Neural progenitor cell (in vitro differentiated cells): ENCODE results near the gene GLMN. TPM values are rescaled to one million over a fixed set of nuclear protein-coding genes. Genes with fewer than 3 reads are reported as not detected.

Experiments
- DNase-seq: peaks from one replicate; pipeline ENCODE4 v3.0.0-alpha.2; 2016; ENCODE audit warnings: low spot score
- H2AFZ ChIP-seq: fragments of 200-600 bp; sonication (generic); replicated peaks from 2 replicates; pipeline ENCODE4 v1.6.1; 2016; ENCODE audit warnings: antibody characterized with exemption
- H3F3A ChIP-seq: fragments of 200-600 bp; sonication (generic); 2 replicates; pipeline ENCODE4 v1.6.1; 2016; ENCODE audit warnings: antibody characterized with exemption, low read depth
- H3K27ac ChIP-seq: fragments of 200-600 bp; sonication (generic); 2 replicates; pipeline ENCODE4 v1.5.1; 2016; ENCODE audit warnings: mild to moderate bottlenecking
- H3K27me3 ChIP-seq: fragments of 200-600 bp; sonication (generic); 2 replicates; pipeline ENCODE4 v1.6.1; 2016; ENCODE audit warnings: mild to moderate bottlenecking, moderate library complexity
- H3K36me3 ChIP-seq: fragments of 200-600 bp; sonication (generic); 2 replicates; pipeline ENCODE4 v1.5.1; 2016
- H3K4me1 ChIP-seq: fragments of 200-600 bp; sonication (generic); 2 replicates; pipeline ENCODE4 v1.6.1; 2016; ENCODE audit warnings: mixed run types
- H3K4me2 ChIP-seq: fragments of 200-600 bp; sonication (generic); 2 replicates; pipeline ENCODE4 v1.6.1; 2016
- H3K4me3 ChIP-seq: fragments of 200-600 bp; sonication (generic); 2 replicates; pipeline ENCODE4 v1.5.1; 2016
- H3K79me2 ChIP-seq: fragments of 200-600 bp; sonication (generic); 2 replicates; pipeline ENCODE4 v1.6.1; 2016; ENCODE audit warnings: low read depth
- H3K9ac ChIP-seq: fragments of 200-600 bp; sonication (generic); 2 replicates; pipeline ENCODE4 v1.6.1; 2016
- H3K9me3 ChIP-seq: fragments of 200-600 bp; sonication (generic); 2 replicates; pipeline ENCODE4 v1.5.1; 2016; ENCODE audit warnings: low read depth
- H4K20me1 ChIP-seq: fragments of 200-600 bp; sonication (generic); 2 replicates; pipeline ENCODE4 v1.6.1; 2016; ENCODE audit warnings: low read depth
- H3K27ac Mint-ChIP-seq: 3 replicates; pipeline ENCODE4 v1.8.0; 2021; ENCODE audit warnings: mixed read lengths
- H3K27me3 Mint-ChIP-seq: 2 replicates; pipeline ENCODE4 v1.8.0; 2022; ENCODE audit warnings: low read depth, mild to moderate bottlenecking, inconsistent platforms, moderate library complexity, mixed read lengths; ENCODE audit not compliant: insufficient read depth
- H3K36me3 Mint-ChIP-seq: 3 replicates; pipeline ENCODE4 v1.8.0; 2021; ENCODE audit warnings: mixed read lengths
- H3K4me1 Mint-ChIP-seq: 3 replicates; pipeline ENCODE4 v1.8.0; 2021; ENCODE audit warnings: mixed read lengths
- H3K4me3 Mint-ChIP-seq: 3 replicates; pipeline ENCODE4 v1.8.0; 2021; ENCODE audit warnings: mild to moderate bottlenecking, moderate library complexity, mixed read lengths
- H3K9me3 Mint-ChIP-seq: 3 replicates; pipeline ENCODE4 v1.8.0; 2020; ENCODE audit warnings: mixed read lengths
- EZH2 ChIP-seq: fragments of 200-600 bp; sonication (generic); IDR thresholded peaks from 2 replicates; pipeline ENCODE4 v1.6.1; 2017; ENCODE audit warnings: antibody characterized with exemption, mild to moderate bottlenecking, moderate library complexity
- EZH2phosphoT487 ChIP-seq: fragments of 200-600 bp; sonication (generic); IDR thresholded peaks from 2 replicates; pipeline ENCODE4 v1.6.1; 2017; ENCODE audit warnings: antibody characterized with exemption
- total RNA-seq: library from RNA; depleted of rRNA; stranded (reverse); fragments of >200 nt; gene quantifications from 2 replicates; pipeline ENCODE4 v1.2.3, GENCODE V29; 2015; ENCODE audit warnings: low replicate concordance
- TF ChIP-seq, protein P1 (sequence below): fragments of 200-600 bp; sonication (generic); IDR thresholded peaks from 2 replicates; pipeline ENCODE4 v1.5.1; 2017; ENCODE audit warnings: antibody characterized with exemption, mild to moderate bottlenecking

GLMN gene
- total RNA-seq, 1 donor from 2014 or later: 44.4 TPM

DNA sequence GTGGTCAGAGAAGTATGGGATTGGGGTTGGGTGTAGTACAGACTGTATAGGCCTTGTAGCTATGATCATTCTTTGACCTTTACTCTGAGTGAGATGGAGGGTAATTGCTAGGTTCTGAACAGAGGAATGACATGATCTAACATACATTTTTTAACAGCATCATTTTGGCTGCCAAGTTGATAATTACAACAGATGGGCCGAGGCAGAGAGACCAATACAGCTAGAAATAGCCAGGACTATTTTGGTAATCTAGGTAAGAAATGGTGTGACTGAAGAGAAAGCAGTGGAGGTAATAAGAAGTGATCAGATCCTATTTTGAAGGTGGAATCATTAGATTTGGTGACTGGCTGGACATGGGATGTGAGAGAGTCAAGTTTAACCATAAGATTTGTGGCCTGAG, 43.6 kb upstream of the GLMN start:
- Mint-ChIP-seq H3K27ac (no peak overlapping the region), H3K4me1 (no peaks in the 10 kb centered on the region), H3K27me3 (peaks cover 2% of the 10 kb centered on the region), H3K36me3 (peaks cover 10% of the 10 kb centered on the region), H3K4me3 (no peak overlapping the region), H3K9me3 (no peaks in the 10 kb centered on the region)
- Histone ChIP-seq H3K4me2 (no peak overlapping the region), H3K27me3 (no peaks in the 10 kb centered on the region), H3K9me3 (no peaks in the 10 kb centered on the region), H3K9ac (no peak overlapping the region), H3K27ac (no peak overlapping the region), H2AFZ (no peak overlapping the region), H3K4me3 (no peak overlapping the region), H3F3A (no peaks in the 10 kb centered on the region), H4K20me1 (no peaks in the 10 kb centered on the region), H3K79me2 (no peaks in the 10 kb centered on the region), H3K4me1 (no peaks in the 10 kb centered on the region), H3K36me3 (no peaks in the 10 kb centered on the region)
- DNase-seq: no peak
- TF ChIP-seq EZH2: no peak
- TF ChIP-seq, protein P1, sequence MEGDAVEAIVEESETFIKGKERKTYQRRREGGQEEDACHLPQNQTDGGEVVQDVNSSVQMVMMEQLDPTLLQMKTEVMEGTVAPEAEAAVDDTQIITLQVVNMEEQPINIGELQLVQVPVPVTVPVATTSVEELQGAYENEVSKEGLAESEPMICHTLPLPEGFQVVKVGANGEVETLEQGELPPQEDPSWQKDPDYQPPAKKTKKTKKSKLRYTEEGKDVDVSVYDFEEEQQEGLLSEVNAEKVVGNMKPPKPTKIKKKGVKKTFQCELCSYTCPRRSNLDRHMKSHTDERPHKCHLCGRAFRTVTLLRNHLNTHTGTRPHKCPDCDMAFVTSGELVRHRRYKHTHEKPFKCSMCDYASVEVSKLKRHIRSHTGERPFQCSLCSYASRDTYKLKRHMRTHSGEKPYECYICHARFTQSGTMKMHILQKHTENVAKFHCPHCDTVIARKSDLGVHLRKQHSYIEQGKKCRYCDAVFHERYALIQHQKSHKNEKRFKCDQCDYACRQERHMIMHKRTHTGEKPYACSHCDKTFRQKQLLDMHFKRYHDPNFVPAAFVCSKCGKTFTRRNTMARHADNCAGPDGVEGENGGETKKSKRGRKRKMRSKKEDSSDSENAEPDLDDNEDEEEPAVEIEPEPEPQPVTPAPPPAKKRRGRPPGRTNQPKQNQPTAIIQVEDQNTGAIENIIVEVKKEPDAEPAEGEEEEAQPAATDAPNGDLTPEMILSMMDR: no peak
- no peak for TF ChIP-seq EZH2phosphoT487

DNA sequence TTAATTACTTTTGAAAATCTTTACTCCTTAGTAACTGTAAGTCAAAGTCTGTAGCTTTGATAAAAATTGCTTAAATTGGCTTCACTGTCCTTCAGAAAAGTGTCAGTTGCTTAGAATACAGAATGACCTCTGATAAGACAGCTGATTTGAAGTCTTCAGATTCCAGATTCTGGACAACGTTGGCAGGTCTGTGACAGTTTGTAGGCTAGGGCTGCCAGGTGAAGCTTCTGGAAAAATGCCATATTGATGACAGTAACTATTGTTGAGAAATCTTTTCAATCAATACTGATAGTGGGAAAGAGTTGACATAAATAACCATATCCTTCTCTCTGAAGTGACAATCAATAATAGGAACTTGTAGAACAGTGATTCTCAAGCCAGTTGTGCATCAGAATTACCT, 41.4 kb upstream of the GLMN start:
- H3K4me3 ChIP-seq: no peak overlapping the region
- no peaks in the 10 kb centered on the region for H3K36me3 ChIP-seq
- no peak overlapping the region for H3K27ac ChIP-seq
- peaks cover 9% of the 10 kb centered on the region for H3K36me3 Mint-ChIP-seq
- H3K79me2 ChIP-seq: no peaks in the 10 kb centered on the region
- H3K4me1 Mint-ChIP-seq: no peaks in the 10 kb centered on the region
- H4K20me1 ChIP-seq: no peaks in the 10 kb centered on the region
- no peaks in the 10 kb centered on the region for H3K27me3 ChIP-seq
- H3K4me2 ChIP-seq: no peak overlapping the region
- H3K9me3 Mint-ChIP-seq: no peaks in the 10 kb centered on the region
- H3K27ac Mint-ChIP-seq: no peak overlapping the region
- H3K27me3 Mint-ChIP-seq: peaks cover 2% of the 10 kb centered on the region
- H3K4me3 Mint-ChIP-seq: no peak overlapping the region
- no peak overlapping the region for H3K9ac ChIP-seq
- no peaks in the 10 kb centered on the region for H3K9me3 ChIP-seq
- no peak for DNase-seq
- H3F3A ChIP-seq: no peaks in the 10 kb centered on the region
- no peaks in the 10 kb centered on the region for H3K4me1 ChIP-seq
- no peak overlapping the region for H2AFZ ChIP-seq
- TF ChIP-seq, protein P1: no peak

DNA sequence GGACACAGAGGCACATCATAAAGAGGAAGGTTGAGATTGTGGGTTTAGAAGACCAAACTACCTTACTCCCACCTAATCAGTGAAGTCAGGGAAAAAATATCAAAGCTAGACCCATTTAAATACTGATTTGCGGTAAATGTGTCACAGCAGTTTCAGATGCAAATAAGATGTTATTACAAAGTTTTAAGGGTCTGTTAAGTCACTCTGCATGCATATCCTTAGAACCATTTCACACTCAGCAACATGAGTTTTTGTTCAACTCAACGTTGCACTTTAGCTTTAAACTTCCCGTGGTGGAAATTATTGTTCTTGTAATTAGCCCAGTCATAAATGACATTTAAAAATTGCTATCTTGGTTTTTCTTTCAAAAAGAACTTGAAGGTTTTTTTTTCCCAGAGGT, 34.9 kb upstream of the GLMN start:
- Histone ChIP-seq H3K4me3 (no peak overlapping the region), H3K4me1 (no peaks in the 10 kb centered on the region), H2AFZ (no peak overlapping the region), H3K9ac (no peak overlapping the region), H3K4me2 (no peak overlapping the region), H3K79me2 (no peaks in the 10 kb centered on the region), H3K27ac (no peak overlapping the region), H3F3A (no peaks in the 10 kb centered on the region), H3K9me3 (no peaks in the 10 kb centered on the region), H4K20me1 (no peaks in the 10 kb centered on the region), H3K27me3 (no peaks in the 10 kb centered on the region), H3K36me3 (peaks cover 4% of the 10 kb centered on the region)
- peaks cover 23% of the 10 kb centered on the region for H3K36me3 Mint-ChIP-seq
- TF ChIP-seq EZH2phosphoT487 (no peak), EZH2 (no peak)
- TF ChIP-seq, protein P1: no peak
- no peak for DNase-seq
- no peak overlapping the region for H3K27ac Mint-ChIP-seq
- no peaks in the 10 kb centered on the region for H3K27me3 Mint-ChIP-seq
- H3K4me3 Mint-ChIP-seq: no peak overlapping the region
- peaks cover 5% of the 10 kb centered on the region for H3K9me3 Mint-ChIP-seq
- no peaks in the 10 kb centered on the region for H3K4me1 Mint-ChIP-seq
